ENCODE results near the gene DIS3L. TPM values are rescaled to one million over a fixed set of nuclear protein-coding genes. Genes with fewer than 3 reads are reported as not detected.
A peak's percentile ranks its signal among the peaks of the same experiment; 100 is the strongest.
"Not testable (repeated sequence)": the region's sequence is repeated elsewhere in the genome, so short reads cannot be mapped to it uniquely, and the experiment has no call there.

Gene DIS3L
- total RNA-seq (2014; rRNA removed; shearing (Covaris generic)) = 123 and 138 TPM in 2 replicates

DNA sequence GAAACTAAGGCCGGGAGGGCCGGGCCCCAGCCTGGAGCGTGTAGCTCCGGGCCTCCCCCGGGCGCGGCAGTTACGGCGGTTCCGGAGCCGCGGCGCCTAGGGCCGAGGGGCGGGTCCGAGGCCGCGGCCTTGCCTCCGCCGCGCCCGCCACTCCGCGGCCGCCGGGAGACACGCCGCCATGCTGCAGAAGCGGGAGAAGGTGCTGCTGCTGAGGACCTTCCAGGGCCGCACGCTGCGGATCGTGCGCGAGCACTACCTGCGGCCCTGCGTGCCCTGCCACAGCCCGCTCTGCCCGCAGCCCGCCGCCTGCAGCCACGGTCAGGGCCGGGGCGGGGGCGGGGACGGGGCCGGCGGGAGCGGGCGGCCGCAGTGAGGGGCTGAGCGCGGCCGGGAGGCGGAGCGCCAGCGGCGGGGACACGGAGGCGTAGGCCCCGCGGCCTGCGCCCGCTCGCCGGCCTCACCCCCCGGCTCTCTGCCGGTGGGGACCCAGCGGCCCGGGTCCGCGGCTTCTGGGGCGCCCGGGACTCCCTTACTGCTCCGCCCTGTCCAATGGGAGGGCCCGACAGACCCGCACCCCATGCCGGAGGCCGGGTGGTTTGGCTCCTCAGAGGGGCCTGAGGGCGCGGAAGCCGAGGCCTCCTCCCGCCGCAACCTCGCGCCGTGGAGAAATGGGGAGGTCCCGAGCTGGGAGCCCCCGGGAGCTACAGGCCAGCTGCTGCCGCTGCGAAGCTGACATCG lies at the start of gene DIS3L:
TSS of gene DIS3L (plus strand) at position 150 of the 738 bp plus-strand sequence. CDS start at position 179, 29 bp downstream.
- Histone ChIP-seq H3K27ac (peak within 1 kb of the TSS; percentile 96), H3K4me3 (peak within 1 kb of the TSS; percentile 75), H3K27me3 (no peaks in the 10 kb centered on the region), H3K9me3 (replicated peaks) (no peaks in the 10 kb centered on the region), H3K36me3 (peaks cover 14% of the 10 kb centered on the region; the same call in 1 of the 2 replicates), H3K4me1 (peaks cover 42% of the 10 kb centered on the region)
- DNase-seq = peak; percentile 91

DNA sequence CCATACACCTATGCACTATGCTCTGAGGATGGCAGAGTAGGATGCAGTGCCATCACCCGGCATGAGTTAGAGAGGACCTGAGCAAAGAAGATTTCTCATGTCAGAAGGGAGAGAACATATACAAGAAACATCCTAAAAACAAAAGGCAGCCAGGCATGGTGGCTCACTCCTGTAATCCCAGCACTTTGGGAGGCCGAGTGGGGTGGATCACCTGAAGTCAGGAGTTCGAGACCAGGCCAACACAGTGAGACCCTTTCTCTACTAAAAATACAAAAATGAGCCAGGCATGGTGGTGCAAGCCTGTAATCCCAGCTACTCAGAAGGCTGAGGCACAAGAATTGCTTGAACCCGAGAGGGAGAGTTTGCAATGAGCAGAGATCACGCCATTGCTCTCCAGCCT lies 47.5 kb upstream of the DIS3L start:
- H3K9me3 ChIP-seq (replicated peaks); H3K4me1 ChIP-seq; H3K36me3 ChIP-seq; H3K27ac ChIP-seq; DNase-seq; H3K27me3 ChIP-seq; H3K4me3 ChIP-seq: not testable (repeated sequence)

DNA sequence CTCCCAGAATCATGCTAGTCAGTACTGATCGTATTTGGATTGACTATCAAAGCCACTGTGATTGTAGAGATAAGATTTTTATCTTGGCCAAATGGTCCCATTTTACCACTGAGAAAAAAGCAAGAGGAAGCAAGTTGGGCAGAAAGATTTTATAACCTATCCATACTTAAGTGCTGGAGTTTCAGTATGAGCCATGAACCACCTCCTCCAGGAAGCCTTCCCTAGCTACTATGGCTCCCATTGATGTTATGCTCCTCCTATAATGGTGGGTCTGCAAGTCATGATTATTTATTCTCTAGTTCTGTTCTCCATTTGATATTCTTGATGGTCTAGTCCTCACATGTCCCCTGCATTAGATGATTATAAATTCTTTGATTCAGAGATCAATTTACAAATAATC lies 46.4 kb upstream of the DIS3L start:
- Histone ChIP-seq H3K9me3 (replicated peaks) (no peaks in the 10 kb centered on the region), H3K27ac (no peak overlapping the region), H3K27me3 (no peaks in the 10 kb centered on the region)

DNA sequence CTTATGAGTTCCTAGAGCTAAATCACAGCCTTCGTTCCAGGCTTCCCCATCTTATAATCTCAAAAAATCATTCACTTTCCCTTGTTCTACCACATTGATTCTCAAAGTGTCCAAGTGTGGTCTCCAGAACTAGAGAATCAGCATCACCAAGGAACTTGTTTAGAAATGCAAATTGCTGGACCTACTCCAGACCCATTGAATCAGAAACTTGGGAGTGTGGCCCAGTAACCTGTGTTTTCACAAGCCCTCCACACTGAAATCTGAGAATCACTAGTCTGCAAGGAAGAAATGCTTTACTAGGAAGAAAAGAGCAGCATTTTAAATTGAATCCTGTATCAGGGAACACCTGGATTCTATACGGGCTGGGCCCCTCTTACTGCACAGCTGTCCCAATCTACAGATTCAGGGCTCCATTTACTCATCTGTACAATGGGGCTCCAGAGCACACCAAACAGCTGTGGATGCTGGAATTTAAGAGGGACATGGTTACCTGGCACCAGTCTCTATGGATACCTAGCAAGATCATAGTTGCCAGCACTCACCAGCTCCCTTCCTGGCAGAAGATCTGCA lies 43.7 kb upstream of the DIS3L start:
- H3K4me3 ChIP-seq = no peak overlapping the region
- DNase-seq = no peak
- H3K4me1 ChIP-seq = no peaks in the 10 kb centered on the region
- no peak overlapping the region for H3K27ac ChIP-seq
- no peaks in the 10 kb centered on the region for H3K27me3 ChIP-seq
- H3K36me3 ChIP-seq = no peaks in the 10 kb centered on the region
- no peaks in the 10 kb centered on the region for H3K9me3 ChIP-seq (replicated peaks)

More for the DNA sequence above, 46.4 kb upstream of the DIS3L start:
- Histone ChIP-seq H3K4me1 (no peaks in the 10 kb centered on the region), H3K36me3 (no peaks in the 10 kb centered on the region), H3K4me3 (no peak overlapping the region)
- DNase-seq = no peak

DNA sequence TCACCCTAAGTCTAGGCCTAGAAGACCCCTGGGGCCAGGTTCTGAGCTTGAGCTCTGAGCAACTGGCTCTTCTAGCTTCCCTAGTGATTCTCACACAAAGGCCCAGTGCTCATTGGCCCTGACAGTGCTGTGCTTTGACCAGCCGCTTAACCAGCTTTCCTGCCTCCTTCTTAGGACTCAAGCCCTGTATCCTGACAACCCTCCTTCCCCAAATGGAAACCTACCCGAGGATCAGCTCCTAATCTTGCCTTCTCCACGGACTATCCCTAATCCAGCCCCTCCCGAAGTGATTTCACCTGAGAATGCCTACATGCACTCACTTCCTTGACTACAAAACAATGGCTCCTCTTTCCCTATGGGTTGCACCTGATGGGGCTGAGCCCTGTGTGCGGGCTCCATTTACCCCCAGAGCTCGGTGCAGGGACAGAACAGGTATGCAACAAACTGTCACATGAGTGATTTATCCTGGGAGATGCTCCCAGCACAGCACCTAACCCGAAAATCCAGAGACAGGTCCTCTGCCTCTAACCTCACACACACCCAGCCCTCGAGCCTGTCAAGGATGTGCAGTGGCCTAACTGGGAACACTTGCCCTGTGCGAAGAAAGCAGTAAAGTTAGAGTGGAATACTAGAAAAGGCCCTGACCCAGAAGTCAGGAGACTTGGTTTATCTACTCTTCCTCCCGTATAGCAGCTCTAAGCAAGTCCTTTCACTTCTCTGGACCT lies 42.1 kb upstream of the DIS3L start:
- Histone ChIP-seq H3K27me3 (no peaks in the 10 kb centered on the region), H3K27ac (no peak overlapping the region), H3K4me1 (peaks cover 8% of the 10 kb centered on the region), H3K4me3 (peak overlapping the region; percentile 63; the same call in 1 of the 2 replicates), H3K36me3 (no peaks in the 10 kb centered on the region), H3K9me3 (replicated peaks) (no peaks in the 10 kb centered on the region)
- no peak for DNase-seq

DNA sequence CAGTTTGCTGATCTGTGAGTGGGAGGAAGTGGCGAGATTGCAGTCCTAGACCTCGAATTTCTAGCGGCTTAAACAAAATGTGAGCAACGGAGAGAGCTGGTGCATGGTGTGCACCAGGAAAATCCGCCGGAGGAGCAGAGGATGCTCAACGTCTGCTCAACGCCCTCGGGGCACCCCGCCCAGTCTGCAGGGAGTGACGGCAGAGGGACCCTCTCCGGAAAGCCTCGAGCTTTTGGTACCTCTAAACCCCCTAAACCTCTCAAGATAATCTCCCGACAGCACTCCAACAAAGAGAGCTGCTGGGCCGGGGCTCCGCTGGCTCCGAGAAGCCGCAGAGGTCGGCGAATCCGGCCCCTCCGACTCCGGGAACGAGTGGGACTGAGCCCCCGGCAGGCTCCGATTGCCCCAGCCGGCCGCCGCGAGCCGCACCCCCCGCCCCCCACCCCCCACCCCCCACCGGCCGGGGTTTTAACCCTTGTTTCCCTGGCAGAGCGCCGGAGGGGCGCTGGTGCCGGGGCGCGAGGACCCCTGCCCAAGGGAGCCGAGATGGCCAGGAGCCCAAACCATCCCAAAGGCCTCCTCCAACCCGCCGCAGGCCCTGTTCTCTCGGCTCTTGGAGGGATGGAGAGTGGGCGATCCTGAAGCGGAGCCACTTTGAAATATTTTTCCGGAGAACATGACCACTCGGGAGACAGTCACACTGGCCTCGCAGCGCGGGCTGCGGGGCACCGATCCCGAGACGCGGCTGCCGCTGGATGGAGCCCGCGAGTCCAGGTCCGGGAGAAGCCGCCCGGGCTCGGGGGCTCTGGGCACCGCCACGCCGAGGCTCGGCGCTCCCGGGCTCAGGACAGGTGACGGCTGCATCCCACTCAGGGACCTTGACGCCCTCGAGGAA lies 41.3 kb upstream of the DIS3L start:
- Histone ChIP-seq H3K36me3 (no peaks in the 10 kb centered on the region), H3K27ac (no peak overlapping the region), H3K27me3 (no peaks in the 10 kb centered on the region), H3K4me3 (peak overlapping the region; percentile 63), H3K9me3 (replicated peaks) (no peaks in the 10 kb centered on the region), H3K4me1 (peaks cover 8% of the 10 kb centered on the region)
- peak; percentile 75 to 83 for DNase-seq

DNA sequence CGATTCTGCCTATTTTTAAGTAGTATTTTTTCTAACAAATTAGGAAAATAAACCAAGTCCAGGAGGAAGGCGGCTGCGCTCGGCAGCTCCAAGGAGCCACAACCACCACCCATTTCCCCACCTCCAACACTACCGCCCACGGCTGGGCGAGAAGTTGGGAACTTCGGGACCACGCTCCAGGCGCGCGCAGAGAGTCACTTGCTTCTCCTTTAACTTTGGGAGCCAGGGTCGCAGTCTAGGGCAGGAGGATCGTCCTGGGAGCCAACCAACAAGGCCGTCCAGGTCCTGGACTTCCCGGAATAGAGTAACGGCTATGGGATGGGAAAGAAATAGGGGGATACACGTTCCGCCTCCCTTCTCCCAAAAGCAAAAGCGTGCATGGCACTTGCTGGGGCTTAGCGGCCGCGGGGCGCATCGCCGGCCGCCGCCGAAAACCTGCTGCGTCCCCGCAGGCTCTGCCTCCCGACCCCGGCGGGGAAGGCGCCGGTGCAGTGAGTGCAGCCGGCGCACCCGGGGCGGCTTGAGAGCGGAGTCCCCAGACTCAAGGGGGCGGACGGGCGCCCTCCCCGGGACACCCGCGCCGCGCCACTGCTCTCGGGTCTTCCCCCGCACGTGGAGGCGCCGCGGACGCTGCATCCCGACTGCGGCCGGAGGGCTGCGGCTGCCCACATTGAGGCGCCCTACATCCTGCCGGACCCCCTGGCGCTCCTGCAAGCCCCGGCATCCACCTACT lies 40.5 kb upstream of the DIS3L start:
- Histone ChIP-seq H3K4me3 (peak overlapping the region; percentile 63), H3K36me3 (no peaks in the 10 kb centered on the region), H3K27me3 (no peaks in the 10 kb centered on the region), H3K4me1 (peaks cover 8% of the 10 kb centered on the region), H3K9me3 (replicated peaks) (no peaks in the 10 kb centered on the region), H3K27ac (no peak overlapping the region)
- peak; percentile 60 to 71 for DNase-seq

DNA sequence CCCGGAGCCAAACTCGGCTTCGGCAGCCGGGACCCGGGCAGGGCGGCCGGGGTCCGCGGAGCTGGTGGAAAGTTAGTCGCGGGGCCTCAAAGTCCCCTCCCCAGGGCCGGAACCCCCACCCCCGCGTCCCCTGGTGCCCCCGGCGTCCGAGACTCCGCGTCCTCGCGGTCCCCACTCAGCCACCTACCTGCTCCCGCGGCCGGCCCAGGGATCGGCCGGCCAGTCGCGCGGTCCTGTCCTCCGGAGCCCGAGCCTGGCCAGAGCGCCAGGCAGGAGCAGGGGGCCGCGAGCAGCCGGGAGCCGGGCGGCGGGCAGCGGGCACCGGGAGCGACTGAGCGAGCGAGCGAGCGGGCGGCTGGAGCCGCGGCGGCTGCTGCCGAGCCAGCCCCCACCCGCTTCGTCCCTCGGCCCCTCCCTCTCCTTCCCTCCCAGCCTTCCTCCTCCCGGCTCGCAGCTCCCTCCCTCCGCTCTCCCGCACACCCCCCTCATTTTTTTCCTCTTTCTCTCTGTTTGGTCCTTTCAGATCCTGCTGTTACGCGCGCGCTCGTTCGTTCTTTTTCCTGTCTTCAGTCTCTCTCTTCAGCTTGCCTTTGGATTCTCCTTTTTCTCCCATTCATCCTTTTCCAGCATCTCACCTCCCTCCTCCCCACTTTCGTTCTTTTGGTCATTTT lies 39.8 kb upstream of the DIS3L start, which contains the start of gene MEGF11:
TSS of gene MEGF11 (minus strand) at position 333 of the 671 bp plus-strand sequence. CDS start 125,347 bp downstream, outside the sequence.
- H3K27me3 ChIP-seq = no peaks in the 10 kb centered on the region
- H3K4me1 ChIP-seq = peaks cover 8% of the 10 kb centered on the region
- DNase-seq = peak; percentile 83 to 84

DNA sequence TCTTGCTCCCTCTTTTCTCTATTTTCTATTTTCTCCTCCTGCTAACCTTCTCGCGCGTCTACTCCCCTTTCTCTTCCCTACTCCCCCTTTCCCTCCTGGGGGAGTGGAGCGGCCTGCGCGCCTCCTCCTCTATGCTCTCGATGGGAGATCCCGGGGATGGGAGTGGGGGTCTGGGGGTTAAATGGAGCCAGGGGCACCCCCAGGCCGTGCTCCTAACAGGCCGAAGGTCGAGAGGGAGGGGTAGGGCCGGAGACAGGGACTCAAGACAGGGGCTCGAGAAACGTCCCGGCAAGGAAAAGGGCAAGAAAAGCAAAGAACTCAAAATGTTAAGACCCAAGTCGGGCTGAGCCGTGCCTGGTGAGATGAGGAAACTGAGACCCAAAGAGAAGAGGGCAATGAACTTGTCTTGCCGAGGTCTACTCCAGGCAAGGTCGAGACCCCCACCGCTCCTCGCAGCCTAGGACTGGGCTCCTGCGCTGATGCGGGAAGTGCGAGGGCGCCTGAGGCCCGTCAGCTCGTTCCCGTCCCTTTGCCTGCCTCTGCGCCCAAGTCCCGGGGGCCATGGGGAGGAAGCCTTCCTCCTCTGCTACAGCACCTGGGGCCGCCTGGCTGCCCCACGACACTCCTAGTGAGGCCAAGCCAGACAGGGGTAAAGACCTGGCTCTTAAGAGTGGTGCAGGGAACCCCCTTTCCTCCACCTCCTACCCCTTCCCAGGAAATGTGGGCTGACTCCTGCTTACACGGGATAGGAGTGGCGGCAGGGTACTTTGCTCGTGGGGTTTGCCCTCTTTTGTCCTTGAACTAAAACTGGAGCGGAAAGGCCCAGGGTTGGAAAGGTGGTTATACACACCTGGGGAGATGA lies 39.0 kb upstream of the DIS3L start:
- peak; percentile 34 to 47 for DNase-seq
- Histone ChIP-seq H3K4me1 (peaks cover 8% of the 10 kb centered on the region), H3K27me3 (no peaks in the 10 kb centered on the region), H3K4me3 (peak overlapping the region; percentile 63), H3K9me3 (replicated peaks) (no peaks in the 10 kb centered on the region), H3K36me3 (no peaks in the 10 kb centered on the region), H3K27ac (no peak overlapping the region; the same call in 1 of the 2 replicates)

More for the DNA sequence above, 39.8 kb upstream of the DIS3L start, which contains the start of gene MEGF11:
- H3K9me3 ChIP-seq (replicated peaks) = no peaks in the 10 kb centered on the region
- peak within 1 kb of the TSS; percentile 63 for H3K4me3 ChIP-seq
- H3K27ac ChIP-seq = no peak within 1 kb of the TSS; the same call in 1 of the 2 replicates
- H3K36me3 ChIP-seq = no peaks in the 10 kb centered on the region

DNA sequence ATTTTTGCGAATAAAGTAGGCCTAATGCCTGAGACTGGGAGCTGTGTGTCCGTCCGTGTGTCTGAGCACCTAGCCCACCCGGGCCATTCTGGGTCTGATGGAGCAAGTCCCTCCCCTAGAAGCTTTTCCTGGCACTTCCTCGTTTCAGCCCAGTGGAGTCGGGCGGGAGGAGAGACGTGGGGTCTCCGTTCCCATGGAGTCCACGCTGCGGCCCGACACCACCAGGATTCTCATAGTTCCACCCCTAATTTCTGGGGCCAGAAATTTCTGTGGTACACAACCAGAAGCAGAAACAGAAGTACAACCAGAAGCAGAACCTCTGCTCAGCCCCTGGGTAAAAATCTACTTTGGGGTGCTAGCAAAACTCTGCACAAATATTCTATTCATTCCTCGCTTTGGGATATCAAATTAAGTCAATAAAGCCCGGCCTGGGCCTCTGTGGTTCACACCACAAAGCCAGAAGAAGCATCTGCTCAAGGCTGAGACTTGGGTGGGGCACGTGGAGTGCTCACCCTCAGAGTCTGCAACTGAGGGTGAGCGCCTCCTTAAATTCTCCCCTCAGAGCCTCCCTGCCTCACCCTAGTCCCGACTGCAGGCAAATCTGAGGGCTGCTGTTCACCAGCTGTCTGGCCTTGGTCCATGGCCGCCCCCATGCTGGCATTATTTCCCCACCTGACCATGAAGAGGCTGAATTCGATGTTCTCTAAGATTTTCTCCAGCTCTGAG lies 38.3 kb upstream of the DIS3L start:
- Histone ChIP-seq H3K27me3 (no peaks in the 10 kb centered on the region), H3K36me3 (no peaks in the 10 kb centered on the region), H3K4me1 (peaks cover 8% of the 10 kb centered on the region), H3K27ac (no peak overlapping the region), H3K4me3 (peak overlapping the region; percentile 63), H3K9me3 (replicated peaks) (no peaks in the 10 kb centered on the region)
- peak; percentile 44 to 52 for DNase-seq

DNA sequence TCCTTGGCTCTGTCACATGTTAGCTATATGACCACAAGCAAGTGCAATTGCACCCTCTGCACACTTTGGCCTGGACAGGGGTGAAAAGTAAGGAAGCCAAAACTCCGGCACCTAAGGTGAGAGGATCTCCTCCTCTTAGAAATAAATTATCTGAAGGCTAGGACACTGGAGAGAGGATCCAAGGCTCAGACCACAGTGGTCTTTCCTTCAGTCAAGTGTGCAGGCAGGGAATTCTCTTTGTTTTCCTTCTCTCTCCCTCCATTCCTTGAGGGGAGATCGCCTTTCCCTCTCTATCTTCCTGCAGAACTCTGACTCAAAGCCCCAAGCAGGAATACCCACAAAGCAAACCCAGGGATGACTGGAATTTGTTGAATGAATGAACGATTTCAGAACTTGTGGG lies 36.7 kb upstream of the DIS3L start:
- Histone ChIP-seq H3K4me1 (peaks cover 8% of the 10 kb centered on the region), H3K36me3 (no peaks in the 10 kb centered on the region), H3K27ac (no peak overlapping the region), H3K4me3 (no peak overlapping the region), H3K27me3 (no peaks in the 10 kb centered on the region), H3K9me3 (replicated peaks) (no peaks in the 10 kb centered on the region)
- no peak for DNase-seq

DNA sequence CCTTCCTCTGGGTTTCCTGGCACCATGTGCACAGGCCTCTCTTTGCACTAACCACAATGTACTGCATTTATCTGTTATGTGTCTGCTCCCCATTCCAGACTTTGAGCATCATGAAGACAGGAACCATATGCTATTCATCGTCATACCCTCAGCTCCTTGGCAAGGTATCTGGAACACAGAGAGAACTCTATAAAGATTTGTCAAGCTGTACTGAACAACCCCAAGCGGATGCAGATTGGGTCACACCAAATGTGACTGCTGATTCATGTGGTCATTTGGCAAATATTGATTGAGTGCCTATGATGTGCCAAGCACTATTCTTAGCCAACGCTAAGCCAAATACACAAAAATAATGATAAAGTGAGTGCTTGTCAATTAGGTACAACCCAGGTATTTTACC lies 32.3 kb upstream of the DIS3L start:
- Histone ChIP-seq H3K4me3 (no peak overlapping the region), H3K27ac (no peak overlapping the region), H3K36me3 (no peaks in the 10 kb centered on the region), H3K4me1 (no peaks in the 10 kb centered on the region), H3K27me3 (no peaks in the 10 kb centered on the region; the same call in 1 of the 2 replicates), H3K9me3 (replicated peaks) (peaks cover 7% of the 10 kb centered on the region)
- no peak for DNase-seq
